Stimulated activated effector memory CD8-positive, alpha-beta T cell treated with anti-CD3 and anti-CD28 coated beads, Interleukin-12 subunit alpha, Interleukin-12 subunit beta, amount 100 ng/mL, for 72 hours (primary cell): ENCODE results near the gene ACER3.
A peak's percentile ranks its signal among the peaks of the same experiment; 100 is the strongest.

Experiments
- ATAC-seq: fragments of 150-1000 bp; cut with Tn5 transposase; 2 replicates; pipeline ENCODE4 v1.10.0; 2021
- DNase-seq, 2 donors: peaks; one replicate each; pipeline ENCODE4 v3.0.0; 2021 to 2022; ENCODE audit warnings: low spot score in 2 of 2
- H3K27ac Mint-ChIP-seq: one replicate; pipeline ENCODE4 v1.8.0; 2022; ENCODE audit warnings: mild to moderate bottlenecking, mixed read lengths
- H3K36me3 Mint-ChIP-seq: one replicate; pipeline ENCODE4 v1.8.0; 2022; ENCODE audit warnings: mild to moderate bottlenecking, mixed read lengths
- H3K4me1 Mint-ChIP-seq: one replicate; pipeline ENCODE4 v1.8.0; 2022; ENCODE audit warnings: mixed read lengths
- H3K4me3 Mint-ChIP-seq: one replicate; pipeline ENCODE4 v1.8.0; 2022; ENCODE audit warnings: mild to moderate bottlenecking, mixed read lengths
- H3K9me3 Mint-ChIP-seq: one replicate; pipeline ENCODE4 v1.8.0; 2022; ENCODE audit warnings: mixed read lengths

The ACER3 gene

DNA sequence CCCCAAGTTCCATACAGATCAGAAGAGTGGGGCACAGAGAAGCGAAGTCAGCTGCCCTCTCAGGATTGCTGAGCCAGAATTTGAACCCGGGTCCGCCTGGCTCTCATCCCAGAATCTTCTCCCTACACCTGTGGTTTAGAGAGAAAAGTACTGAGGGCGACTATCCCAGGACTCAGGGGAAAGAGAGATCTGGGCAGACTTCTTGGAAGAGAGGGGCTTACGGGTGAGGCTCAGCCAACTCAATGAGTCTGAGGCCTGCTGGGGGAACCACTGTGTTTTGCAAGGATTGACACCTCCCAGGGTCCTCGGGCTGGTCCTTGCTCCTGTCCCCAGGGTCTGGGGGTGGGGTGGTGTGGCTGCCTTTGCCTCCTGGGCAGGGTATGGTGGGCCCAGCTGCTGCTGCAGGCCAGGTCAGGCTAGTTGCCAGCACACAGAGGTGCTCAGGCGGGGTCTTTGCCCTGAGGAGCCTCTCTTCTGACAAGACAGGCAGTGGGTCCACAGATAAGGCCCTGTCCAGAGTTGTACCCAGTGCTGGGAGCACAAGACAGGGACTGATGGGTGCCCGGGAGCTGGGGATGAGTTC lies 207.2 kb downstream of the ACER3 start:
- H3K4me1 Mint-ChIP-seq: peaks cover 24% of the 10 kb centered on the region
- H3K36me3 Mint-ChIP-seq: peaks cover 5% of the 10 kb centered on the region
- DNase-seq: no peak
- no peaks in the 10 kb centered on the region for H3K9me3 Mint-ChIP-seq
- peak overlapping the region; percentile 75 for H3K4me3 Mint-ChIP-seq
- H3K27ac Mint-ChIP-seq: no peak overlapping the region
- no peak for ATAC-seq

DNA sequence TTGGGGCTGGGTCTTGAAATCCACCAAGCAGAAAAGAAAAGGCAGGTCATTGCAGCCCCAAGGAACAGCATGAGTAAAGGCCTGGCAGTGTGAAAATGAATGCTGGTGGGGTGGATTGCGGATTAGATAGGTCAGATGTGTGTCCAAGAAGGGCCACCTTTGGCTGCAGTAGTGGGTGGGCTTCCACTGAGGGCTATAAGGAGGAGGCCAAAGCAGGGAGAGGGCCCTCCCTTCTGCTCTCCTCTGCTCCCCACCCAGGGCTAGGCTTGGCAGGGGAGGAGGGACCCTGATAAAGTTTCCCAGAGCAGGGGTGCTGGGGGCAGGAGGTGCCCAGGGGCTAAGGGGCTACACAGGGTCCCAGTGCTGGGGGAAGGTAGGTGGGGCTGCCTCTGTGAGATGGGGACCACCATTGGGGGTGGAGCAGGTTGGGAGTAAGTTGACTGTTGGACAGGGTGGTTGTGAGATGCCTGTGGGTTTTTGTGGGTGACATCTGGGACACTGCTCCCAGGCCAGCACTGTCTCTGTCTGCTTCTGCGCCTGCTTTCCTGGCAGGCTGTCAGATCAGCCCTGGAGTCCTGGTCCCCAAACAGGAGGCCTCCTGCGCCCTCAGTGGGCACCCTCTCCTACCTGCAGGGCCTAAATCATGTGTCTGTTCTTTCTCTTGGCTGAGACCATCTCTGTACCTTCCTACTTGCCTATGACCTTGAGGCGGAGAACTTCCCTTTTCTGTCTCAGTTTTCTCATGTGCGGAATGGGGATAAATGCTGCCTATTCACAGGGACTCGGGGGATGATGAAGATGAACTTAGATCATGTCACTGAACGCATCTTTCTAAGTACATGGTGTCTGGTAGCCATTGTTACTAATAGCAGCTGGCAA lies 208.0 kb downstream of the ACER3 start:
- Mint-ChIP-seq H3K4me1 (peaks cover 32% of the 10 kb centered on the region), H3K9me3 (no peaks in the 10 kb centered on the region), H3K4me3 (no peak overlapping the region), H3K27ac (no peak overlapping the region), H3K36me3 (peaks cover 5% of the 10 kb centered on the region)
- no peak for DNase-seq
- ATAC-seq: no peak

DNA sequence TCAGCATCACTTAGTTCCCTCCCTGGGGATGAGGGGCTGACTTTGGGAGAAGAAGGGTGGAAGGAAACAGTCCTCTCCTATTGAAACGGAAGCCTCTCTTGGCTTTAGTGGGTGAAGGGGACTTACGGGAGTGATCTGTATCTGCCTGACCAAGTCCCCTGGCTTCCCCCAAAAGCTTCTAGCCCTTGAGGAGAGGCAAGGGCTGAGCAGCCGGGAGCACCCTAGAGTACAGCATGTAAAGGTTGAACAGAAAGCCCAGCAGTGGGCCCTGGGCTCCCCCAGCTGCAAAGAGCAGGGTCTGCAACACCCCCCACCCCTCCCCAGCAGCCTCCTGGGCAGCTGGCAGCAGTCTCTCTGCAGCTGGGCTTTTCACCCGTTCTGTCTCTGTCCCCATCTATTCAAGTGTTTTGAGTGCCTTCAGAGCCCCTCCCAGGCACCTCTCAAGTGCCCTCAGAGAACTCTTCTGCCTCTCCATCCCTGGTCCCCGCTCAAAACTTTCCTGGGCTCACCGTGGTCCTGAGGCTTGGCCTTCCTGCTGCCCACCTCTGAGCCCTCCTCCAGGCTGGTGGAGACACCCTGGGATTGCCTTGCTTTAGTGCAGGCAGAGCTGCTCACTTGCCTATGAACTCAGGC lies 208.7 kb downstream of the ACER3 start:
- DNase-seq (no peak), ATAC-seq (no peak)
- Mint-ChIP-seq H3K4me1 (peaks cover 39% of the 10 kb centered on the region), H3K36me3 (peaks cover 5% of the 10 kb centered on the region), H3K27ac (no peak overlapping the region), H3K4me3 (no peak overlapping the region), H3K9me3 (no peaks in the 10 kb centered on the region)

DNA sequence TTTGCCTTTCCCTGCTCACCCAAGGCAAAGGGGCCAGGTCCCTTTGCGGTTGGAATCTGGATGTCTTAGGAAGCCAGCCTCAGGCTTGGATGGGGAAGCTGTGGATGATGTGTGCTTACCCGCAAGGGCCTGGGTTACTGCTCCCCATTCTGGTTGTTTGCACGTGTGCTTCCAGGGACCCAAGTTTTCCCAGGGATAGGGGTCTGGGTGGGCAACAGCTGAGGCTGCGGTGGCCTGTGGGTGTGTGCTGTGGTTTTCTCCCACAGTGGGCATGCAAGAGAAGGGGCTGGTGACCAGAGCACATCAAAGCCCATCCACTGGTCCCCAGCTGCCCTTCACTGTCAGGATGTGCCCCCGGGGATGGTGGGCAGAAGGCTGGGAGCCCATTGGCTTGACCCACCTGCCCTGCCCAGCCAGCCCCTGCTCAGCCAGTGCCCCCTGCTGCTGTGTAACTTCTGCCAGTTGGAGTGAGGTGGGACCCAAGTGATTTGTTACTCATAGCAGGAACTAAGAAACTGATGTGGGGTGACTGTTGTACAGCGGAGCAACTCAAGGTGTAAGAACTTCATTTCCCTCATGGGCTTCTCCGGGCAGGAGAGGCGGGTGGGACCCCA lies 209.4 kb downstream of the ACER3 start:
- H3K4me3 Mint-ChIP-seq: no peak overlapping the region
- no peak for ATAC-seq

DNA sequence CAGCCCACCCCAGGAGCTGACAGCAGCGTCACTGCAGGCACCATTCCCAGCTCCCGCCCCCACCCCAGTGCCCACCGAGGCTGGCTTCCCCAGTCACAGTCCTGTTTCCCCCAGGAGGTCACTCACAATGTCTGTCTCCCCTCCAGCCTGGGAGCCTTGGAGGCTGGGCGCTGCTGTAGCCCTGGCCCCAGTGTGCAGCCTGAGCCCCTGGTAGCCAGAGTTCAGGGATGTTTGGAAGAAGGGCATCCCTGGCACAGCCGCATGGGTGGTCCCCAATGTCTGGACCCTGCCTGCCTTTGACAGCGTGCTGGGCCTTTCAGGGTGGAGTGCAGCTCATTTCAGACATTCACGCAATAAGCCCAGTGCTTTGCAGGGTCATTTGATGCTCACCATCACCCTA lies 210.4 kb downstream of the ACER3 start:
- DNase-seq: no peak
- Mint-ChIP-seq H3K9me3 (no peaks in the 10 kb centered on the region), H3K36me3 (peaks cover 5% of the 10 kb centered on the region), H3K4me1 (peaks cover 36% of the 10 kb centered on the region), H3K4me3 (no peak overlapping the region), H3K27ac (no peak overlapping the region)
- ATAC-seq: no peak

More for the DNA sequence above, 209.4 kb downstream of the ACER3 start:
- Mint-ChIP-seq H3K9me3 (no peaks in the 10 kb centered on the region), H3K36me3 (peaks cover 5% of the 10 kb centered on the region), H3K27ac (no peak overlapping the region), H3K4me1 (peaks cover 40% of the 10 kb centered on the region)
- no peak for DNase-seq

DNA sequence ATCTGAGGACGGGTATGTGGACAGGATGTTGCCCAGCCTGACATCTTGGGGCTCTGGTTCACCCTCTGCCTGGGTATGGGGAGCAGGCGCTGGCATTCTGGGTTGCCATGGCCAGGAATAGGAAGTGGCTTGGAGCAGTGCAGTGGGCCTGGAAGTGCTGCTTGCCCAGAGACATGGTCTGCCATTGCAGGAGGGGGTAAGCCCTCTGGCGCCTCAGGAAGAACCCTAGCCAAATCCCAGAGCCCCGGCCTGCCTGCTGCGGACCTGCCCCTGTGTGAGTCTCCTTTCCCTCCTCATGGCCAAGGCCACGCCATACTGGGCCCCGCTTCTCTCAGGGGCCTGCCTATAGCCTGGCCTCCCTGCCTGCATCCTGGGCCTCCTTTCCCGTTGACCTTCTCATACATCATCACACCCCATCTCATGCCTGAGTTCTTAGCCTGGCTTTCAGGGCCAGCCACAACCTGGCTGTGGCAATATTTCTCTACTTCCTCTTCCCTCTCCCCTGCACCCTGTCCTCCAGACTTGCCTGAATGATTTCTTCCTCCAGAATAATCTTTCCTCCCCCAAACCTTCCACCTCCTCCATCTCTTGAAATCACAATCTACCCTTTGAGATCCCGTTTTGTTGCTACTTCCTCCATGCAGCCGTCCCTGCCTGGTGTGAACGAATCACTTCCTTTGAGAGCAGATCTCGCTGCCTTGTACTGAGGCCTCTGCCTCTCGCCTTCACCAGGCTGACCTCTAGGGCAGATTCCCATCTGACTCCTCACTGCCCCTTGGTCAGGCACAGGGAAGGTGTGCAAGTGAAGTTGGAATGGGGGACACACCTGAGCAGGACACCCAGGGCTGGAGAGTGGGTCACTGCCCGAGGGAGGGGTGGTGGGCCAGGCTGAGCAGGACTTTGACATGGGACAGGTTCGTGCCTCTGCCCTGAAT lies 211.2 kb downstream of the ACER3 start:
- Mint-ChIP-seq H3K27ac (peak overlapping the region; percentile 1), H3K4me1 (peaks cover 36% of the 10 kb centered on the region), H3K9me3 (no peaks in the 10 kb centered on the region), H3K36me3 (peaks cover 5% of the 10 kb centered on the region), H3K4me3 (peak overlapping the region; percentile 46)
- ATAC-seq (no peak), DNase-seq (no peak)

DNA sequence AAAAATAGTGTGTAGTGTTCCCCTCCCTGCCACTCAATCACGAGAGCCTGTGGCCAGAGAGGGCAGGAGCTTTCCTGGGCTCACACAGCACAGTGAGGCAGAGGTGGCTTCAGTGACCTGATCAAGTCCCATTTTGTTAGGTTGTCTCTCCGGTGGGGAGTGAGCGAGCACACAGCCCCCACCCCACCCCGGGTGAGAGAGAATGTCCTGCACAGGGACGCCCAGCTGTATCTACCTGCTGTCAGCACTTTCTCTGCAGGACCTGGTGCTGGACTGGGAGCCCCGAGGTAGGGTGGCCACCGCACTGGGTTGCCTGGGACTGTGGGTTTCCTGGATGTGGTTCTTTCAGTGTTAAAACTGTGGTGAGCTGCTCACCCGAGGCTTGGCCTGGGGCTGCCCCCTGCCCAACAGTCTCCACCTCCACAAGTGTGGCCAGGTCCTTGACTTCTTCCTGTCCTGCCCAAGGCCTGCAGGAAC lies 212.2 kb downstream of the ACER3 start:
- DNase-seq: peak in 1 of 2 donors; percentile 70
- peak overlapping the region; percentile 46 for H3K4me3 Mint-ChIP-seq
- ATAC-seq: peak; percentile 83
- H3K36me3 Mint-ChIP-seq: peaks cover 5% of the 10 kb centered on the region
- peaks cover 35% of the 10 kb centered on the region for H3K4me1 Mint-ChIP-seq
- peak overlapping the region; percentile 70 for H3K27ac Mint-ChIP-seq
- no peaks in the 10 kb centered on the region for H3K9me3 Mint-ChIP-seq

DNA sequence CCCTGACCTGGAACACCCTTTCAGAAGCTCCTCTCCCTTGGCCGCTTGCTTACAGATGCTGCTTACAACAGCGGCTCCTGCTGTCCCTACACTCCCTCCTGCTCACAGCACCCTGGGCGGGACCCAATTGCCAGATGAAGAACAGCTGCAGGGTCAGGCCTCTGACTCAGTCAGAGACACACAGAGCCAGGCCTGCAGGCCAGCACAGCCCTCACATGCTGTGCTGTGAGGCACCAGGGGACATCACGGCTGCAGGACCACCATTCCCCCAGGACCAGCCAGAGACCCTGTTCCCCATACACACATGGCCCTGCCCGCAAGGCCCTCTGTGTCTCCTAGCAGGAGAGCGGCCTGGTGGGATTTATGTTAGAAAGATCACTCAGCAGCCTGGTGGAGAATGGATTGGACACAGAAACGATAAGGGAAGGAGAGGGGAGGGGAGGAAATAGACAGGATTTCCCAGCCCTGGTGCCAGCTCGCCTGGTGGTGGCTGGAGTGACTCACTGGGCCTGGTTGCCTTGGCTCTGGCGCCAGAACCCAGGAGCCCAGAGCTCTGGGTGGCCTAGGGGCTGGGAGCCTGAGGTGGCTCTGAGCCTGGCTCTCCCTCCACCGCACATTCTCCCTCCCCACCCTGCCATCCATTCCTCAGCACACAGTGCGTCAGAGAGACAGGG lies 212.7 kb downstream of the ACER3 start:
- peak overlapping the region; percentile 46 for H3K4me3 Mint-ChIP-seq
- H3K36me3 Mint-ChIP-seq: no peaks in the 10 kb centered on the region
- no peak for DNase-seq
- H3K4me1 Mint-ChIP-seq: peaks cover 30% of the 10 kb centered on the region
- peak; percentile 80 for ATAC-seq
- no peaks in the 10 kb centered on the region for H3K9me3 Mint-ChIP-seq
- H3K27ac Mint-ChIP-seq: peak overlapping the region; percentile 70

DNA sequence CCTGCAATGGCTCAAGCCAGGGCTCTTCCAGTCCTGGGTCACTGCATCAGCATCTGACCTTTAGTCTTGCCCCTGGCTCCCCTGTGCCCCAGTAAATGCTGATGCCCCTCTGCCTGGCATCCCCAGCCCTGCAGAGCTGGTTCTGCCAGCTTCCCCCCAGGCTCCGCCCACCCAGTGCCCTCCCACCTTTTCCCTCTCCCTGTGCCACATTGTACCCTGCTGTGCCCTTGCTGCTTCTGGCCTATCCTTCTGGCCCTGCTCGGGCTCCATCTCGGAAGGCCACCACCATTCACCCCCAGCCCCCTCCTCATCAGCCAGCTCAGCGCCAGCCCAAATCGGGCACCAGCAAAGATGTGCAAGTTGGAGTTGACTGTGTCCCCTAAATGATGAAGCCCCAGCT lies 213.5 kb downstream of the ACER3 start:
- H3K4me1 Mint-ChIP-seq: peaks cover 30% of the 10 kb centered on the region
- no peaks in the 10 kb centered on the region for H3K9me3 Mint-ChIP-seq
- H3K36me3 Mint-ChIP-seq: no peaks in the 10 kb centered on the region
- no peak overlapping the region for H3K27ac Mint-ChIP-seq
- DNase-seq (no peak), ATAC-seq (no peak)
- no peak overlapping the region for H3K4me3 Mint-ChIP-seq

DNA sequence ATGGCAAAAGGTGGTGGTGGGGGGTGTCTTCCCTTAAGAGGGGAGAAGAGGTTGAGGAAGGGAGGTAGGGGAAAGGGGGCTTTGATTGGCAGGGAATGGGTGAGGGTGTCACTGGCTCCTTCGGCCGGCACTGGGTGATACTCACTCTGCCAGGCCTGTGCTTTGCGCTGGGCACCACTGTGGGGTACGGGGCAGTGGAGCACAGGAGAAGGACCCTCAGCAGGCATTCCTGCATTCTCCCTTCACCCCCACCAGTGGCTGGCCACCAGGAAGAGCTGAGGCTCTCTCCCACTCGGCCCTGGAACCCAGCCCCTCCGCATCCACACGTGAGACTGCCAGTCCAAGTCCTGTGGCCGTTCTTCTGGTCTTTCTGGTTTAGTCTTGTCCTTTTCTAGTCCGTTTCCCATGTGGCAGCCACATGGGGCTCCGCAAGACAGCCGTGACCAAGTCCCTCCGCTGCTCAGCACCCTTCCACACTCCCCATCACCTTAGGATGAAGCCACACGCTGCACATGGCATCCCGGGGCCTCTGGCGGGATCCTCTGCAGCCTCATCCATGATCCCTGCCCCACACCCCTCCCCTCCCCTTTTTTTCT lies 214.0 kb downstream of the ACER3 start:
- no peaks in the 10 kb centered on the region for H3K36me3 Mint-ChIP-seq
- no peak for DNase-seq
- no peak overlapping the region for H3K4me3 Mint-ChIP-seq
- H3K4me1 Mint-ChIP-seq: peaks cover 30% of the 10 kb centered on the region
- H3K9me3 Mint-ChIP-seq: no peaks in the 10 kb centered on the region
- ATAC-seq: no peak
- no peak overlapping the region for H3K27ac Mint-ChIP-seq

DNA sequence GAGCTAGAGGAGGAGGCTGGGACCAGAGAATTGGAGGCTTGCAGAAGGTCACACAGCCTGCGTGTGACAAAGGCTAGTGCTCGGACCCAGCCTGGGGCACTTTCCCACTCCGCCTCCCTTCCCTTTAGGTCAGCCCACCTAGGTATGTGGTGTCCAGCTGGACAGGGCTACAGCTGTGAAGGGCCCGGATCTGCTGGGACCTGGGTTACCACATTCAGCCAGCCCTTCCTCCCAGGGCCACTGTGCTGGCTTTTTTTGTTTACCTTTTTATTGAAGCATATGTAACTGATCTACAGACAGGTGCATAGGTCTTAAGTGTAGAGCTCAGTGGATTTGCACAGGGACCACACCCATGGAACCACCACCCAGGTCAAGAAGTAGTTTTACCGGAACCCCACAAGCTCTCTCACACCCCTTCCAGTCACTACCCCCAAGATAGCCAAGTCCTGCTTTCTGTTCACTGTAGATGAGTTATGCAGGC lies 214.7 kb downstream of the ACER3 start:
- DNase-seq (no peak), ATAC-seq (no peak)
- H3K36me3 Mint-ChIP-seq: no peaks in the 10 kb centered on the region
- H3K9me3 Mint-ChIP-seq: no peaks in the 10 kb centered on the region
- no peak overlapping the region for H3K27ac Mint-ChIP-seq
- H3K4me1 Mint-ChIP-seq: peaks cover 37% of the 10 kb centered on the region
- H3K4me3 Mint-ChIP-seq: no peak overlapping the region
